Astrocyte of the cerebellum (primary cell): Measurements from ENCODE around the gene SLC25A24.

Source experiments
- DNase-seq: peaks from one replicate; pipeline ENCODE4 v3.0.0-alpha.2; 2011; ENCODE audit warnings: low read depth
- H3K4me3 ChIP-seq: 2 replicates; pipeline ENCODE4 v1.5.1; 2011; ENCODE audit warnings: mild to moderate bottlenecking, low read depth, low read length, moderate library complexity
- in situ Hi-C: cut with HindIII; loops from 2 replicates; pipeline ENCODE4 v1.10.0; 2017; ENCODE audit warnings: low sequenced_read_pairs
- TF ChIP-seq, protein P1 (sequence below): IDR thresholded peaks from 2 replicates; pipeline ENCODE4 v1.5.1; 2012; ENCODE audit warnings: low read length, low read depth, moderate library complexity, mild to moderate bottlenecking; ENCODE audit errors: missing control alignments

SLC25A24 gene

DNA sequence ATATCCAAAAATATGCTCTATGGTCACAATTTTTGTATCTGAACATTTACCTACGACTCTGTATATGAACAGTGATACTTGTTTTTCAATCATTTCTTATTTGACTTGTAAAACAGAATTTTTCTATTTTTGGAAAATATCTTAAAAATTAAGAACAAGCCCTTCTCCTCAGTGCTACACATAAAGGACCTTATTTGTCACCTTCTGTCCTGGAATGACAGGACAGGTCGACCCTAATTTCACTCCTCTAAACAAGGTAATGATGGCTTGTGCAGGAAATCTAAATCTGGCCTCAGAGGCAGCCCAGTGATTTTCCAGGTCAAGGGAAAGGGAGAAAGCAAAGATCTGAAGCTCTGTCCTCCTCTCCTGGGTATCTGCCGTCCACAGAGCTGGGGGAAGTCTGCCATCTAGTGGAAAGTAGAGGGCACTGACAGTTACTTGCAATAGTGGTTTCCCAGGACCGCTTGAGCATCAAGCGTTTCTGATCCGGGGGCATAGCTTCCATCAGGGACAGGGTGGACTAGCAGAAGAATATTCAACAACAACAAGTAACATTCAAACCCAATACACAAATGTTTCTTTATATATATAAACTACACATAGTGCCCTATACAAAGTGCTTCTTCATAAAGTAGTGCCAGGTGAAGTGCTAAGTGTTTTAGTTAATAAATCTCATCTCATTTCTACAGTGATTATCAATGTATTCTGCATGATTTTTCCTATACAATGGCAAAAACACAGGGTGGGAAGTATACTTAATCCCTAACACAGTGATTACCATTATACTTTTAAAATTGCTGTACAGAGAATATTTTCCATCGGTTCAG, 74.6 kb downstream of the SLC25A24 start:
- in situ Hi-C loops = no loop called here
- no peak overlapping the region for H3K4me3 ChIP-seq
- TF ChIP-seq, protein P1, sequence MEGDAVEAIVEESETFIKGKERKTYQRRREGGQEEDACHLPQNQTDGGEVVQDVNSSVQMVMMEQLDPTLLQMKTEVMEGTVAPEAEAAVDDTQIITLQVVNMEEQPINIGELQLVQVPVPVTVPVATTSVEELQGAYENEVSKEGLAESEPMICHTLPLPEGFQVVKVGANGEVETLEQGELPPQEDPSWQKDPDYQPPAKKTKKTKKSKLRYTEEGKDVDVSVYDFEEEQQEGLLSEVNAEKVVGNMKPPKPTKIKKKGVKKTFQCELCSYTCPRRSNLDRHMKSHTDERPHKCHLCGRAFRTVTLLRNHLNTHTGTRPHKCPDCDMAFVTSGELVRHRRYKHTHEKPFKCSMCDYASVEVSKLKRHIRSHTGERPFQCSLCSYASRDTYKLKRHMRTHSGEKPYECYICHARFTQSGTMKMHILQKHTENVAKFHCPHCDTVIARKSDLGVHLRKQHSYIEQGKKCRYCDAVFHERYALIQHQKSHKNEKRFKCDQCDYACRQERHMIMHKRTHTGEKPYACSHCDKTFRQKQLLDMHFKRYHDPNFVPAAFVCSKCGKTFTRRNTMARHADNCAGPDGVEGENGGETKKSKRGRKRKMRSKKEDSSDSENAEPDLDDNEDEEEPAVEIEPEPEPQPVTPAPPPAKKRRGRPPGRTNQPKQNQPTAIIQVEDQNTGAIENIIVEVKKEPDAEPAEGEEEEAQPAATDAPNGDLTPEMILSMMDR = peak; percentile 85
- DNase-seq = peak; percentile 70

- DNase-seq = no peak
- in situ Hi-C loops = no loop called here
- TF ChIP-seq, protein P1 = no peak
- no peak overlapping the region for H3K4me3 ChIP-seq
These were observed 75.4 kb downstream of the SLC25A24 start for GRCh38 chr1:108124622-108125311.

DNA sequence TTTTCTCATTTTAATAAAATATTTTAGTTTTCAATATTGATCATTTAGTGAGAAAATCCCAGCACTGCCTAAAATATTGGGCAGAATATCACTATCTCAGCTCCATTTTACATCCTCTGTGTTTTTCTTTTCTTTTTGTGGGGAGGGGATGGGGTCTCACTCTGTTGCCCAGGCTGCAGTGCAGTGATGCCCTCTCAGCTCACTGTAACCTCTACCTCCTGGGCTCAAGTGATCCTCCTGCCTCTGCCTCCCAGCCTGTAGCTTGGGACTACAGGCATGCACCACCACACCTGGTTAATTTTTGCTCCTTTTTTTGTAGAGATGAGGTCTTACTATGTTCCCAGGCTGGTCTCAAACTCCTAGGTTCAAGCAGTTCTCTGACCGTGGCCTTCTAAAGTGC, 76.1 kb downstream of the SLC25A24 start:
- in situ Hi-C loops = no loop called here
- DNase-seq = no peak
- no peak overlapping the region for H3K4me3 ChIP-seq
- TF ChIP-seq, protein P1 = no peak

DNA sequence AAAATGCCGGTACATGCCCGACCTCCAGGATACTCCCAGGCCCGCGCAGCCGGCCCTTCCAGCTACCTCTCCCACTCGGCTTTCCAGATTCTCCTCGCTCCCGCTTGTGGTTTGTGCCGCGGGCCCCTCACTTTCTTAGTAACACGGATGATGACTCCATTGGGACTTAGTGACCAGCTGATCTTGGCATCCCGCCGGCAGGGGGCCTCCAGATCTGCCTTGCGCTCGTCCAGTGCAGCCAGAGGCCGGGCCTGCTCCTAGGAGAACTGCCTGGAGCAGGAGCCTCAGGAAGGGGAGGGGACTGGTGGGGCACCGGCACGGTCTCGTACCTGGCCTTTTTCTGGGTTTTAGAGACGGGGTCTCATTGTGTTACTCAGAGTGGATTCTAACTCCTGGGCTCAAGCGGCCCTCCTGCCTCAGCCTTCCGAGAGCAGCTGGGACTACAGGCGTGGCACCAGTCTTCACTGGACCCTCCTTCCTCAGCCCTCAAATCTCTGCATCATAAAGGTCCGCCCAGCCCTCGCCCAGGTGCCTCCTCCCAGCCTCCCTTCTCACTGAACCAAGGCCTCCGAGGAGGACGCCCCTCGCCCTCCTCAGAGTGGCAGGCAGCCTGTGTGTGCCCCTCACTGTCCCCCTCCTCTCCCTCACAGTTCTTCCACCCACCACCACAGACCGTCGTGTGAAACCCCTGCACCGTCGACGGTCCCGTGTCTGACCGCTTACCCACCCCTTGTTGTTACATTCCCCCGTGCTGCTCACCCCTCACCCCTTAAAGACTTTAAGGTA, 78.6 kb downstream of the SLC25A24 start:
- no peak for DNase-seq
- in situ Hi-C loops = no loop called here
- TF ChIP-seq, protein P1 = no peak
- H3K4me3 ChIP-seq = no peak overlapping the region

GRCh38 chr1:108120163-108120562, 80.0 kb downstream of the SLC25A24 start:
- DNase-seq = no peak
- in situ Hi-C loops = no loop called here
- H3K4me3 ChIP-seq = no peak overlapping the region
- TF ChIP-seq, protein P1 = no peak

GRCh38 chr1:108119500-108119899, 80.6 kb downstream of the SLC25A24 start:
- no peak for DNase-seq
- no peak overlapping the region for H3K4me3 ChIP-seq
- TF ChIP-seq, protein P1 = no peak
- in situ Hi-C loops = no loop called here
